IPS-NIHi11 (cell line): ENCODE results near the gene GFOD1.

Experiments
- DNase-seq: peaks from one replicate; pipeline ENCODE4 v3.0.0; 2012; ENCODE audit warnings: mixed read lengths, low spot score

Gene GFOD1

GRCh38 chr6:13315896-13316295 lies 171.5 kb downstream of the GFOD1 start:
- no peak for DNase-seq

- no peak for DNase-seq
Measured at GRCh38 chr6:13314806-13315205, 172.6 kb downstream of the GFOD1 start.

- no peak for DNase-seq
Measured at GRCh38 chr6:13311155-13311554, 176.2 kb downstream of the GFOD1 start.

GRCh38 chr6:13308332-13308731 lies 179.1 kb downstream of the GFOD1 start:
- no peak for DNase-seq
